Neural progenitor cell (in vitro differentiated cells): ENCODE measurements around the gene UBE3A. TPM values are rescaled to one million over a fixed set of nuclear protein-coding genes. Genes with fewer than 3 reads are reported as not detected.

Source experiments
- DNase-seq: peaks from one replicate; pipeline ENCODE4 v3.0.0-alpha.2; 2016; ENCODE audit warnings: low spot score
- H2AFZ ChIP-seq: fragments of 200-600 bp; sonication (generic); replicated peaks from 2 replicates; pipeline ENCODE4 v1.6.1; 2016; ENCODE audit warnings: antibody characterized with exemption
- H3F3A ChIP-seq: fragments of 200-600 bp; sonication (generic); 2 replicates; pipeline ENCODE4 v1.6.1; 2016; ENCODE audit warnings: antibody characterized with exemption, low read depth
- H3K27ac ChIP-seq: fragments of 200-600 bp; sonication (generic); 2 replicates; pipeline ENCODE4 v1.5.1; 2016; ENCODE audit warnings: mild to moderate bottlenecking
- H3K27me3 ChIP-seq: fragments of 200-600 bp; sonication (generic); 2 replicates; pipeline ENCODE4 v1.6.1; 2016; ENCODE audit warnings: mild to moderate bottlenecking, moderate library complexity
- H3K36me3 ChIP-seq: fragments of 200-600 bp; sonication (generic); 2 replicates; pipeline ENCODE4 v1.5.1; 2016
- H3K4me1 ChIP-seq: fragments of 200-600 bp; sonication (generic); 2 replicates; pipeline ENCODE4 v1.6.1; 2016; ENCODE audit warnings: mixed run types
- H3K4me2 ChIP-seq: fragments of 200-600 bp; sonication (generic); 2 replicates; pipeline ENCODE4 v1.6.1; 2016
- H3K4me3 ChIP-seq: fragments of 200-600 bp; sonication (generic); 2 replicates; pipeline ENCODE4 v1.5.1; 2016
- H3K79me2 ChIP-seq: fragments of 200-600 bp; sonication (generic); 2 replicates; pipeline ENCODE4 v1.6.1; 2016; ENCODE audit warnings: low read depth
- H3K9ac ChIP-seq: fragments of 200-600 bp; sonication (generic); 2 replicates; pipeline ENCODE4 v1.6.1; 2016
- H3K9me3 ChIP-seq: fragments of 200-600 bp; sonication (generic); 2 replicates; pipeline ENCODE4 v1.5.1; 2016; ENCODE audit warnings: low read depth
- H4K20me1 ChIP-seq: fragments of 200-600 bp; sonication (generic); 2 replicates; pipeline ENCODE4 v1.6.1; 2016; ENCODE audit warnings: low read depth
- H3K27ac Mint-ChIP-seq: 3 replicates; pipeline ENCODE4 v1.8.0; 2021; ENCODE audit warnings: mixed read lengths
- H3K27me3 Mint-ChIP-seq: 2 replicates; pipeline ENCODE4 v1.8.0; 2022; ENCODE audit warnings: low read depth, mild to moderate bottlenecking, inconsistent platforms, moderate library complexity, mixed read lengths; ENCODE audit not compliant: insufficient read depth
- H3K36me3 Mint-ChIP-seq: 3 replicates; pipeline ENCODE4 v1.8.0; 2021; ENCODE audit warnings: mixed read lengths
- H3K4me1 Mint-ChIP-seq: 3 replicates; pipeline ENCODE4 v1.8.0; 2021; ENCODE audit warnings: mixed read lengths
- H3K4me3 Mint-ChIP-seq: 3 replicates; pipeline ENCODE4 v1.8.0; 2021; ENCODE audit warnings: mild to moderate bottlenecking, moderate library complexity, mixed read lengths
- H3K9me3 Mint-ChIP-seq: 3 replicates; pipeline ENCODE4 v1.8.0; 2020; ENCODE audit warnings: mixed read lengths
- EZH2 ChIP-seq: fragments of 200-600 bp; sonication (generic); IDR thresholded peaks from 2 replicates; pipeline ENCODE4 v1.6.1; 2017; ENCODE audit warnings: antibody characterized with exemption, mild to moderate bottlenecking, moderate library complexity
- EZH2phosphoT487 ChIP-seq: fragments of 200-600 bp; sonication (generic); IDR thresholded peaks from 2 replicates; pipeline ENCODE4 v1.6.1; 2017; ENCODE audit warnings: antibody characterized with exemption
- total RNA-seq: library from RNA; depleted of rRNA; stranded (reverse); fragments of >200 nt; gene quantifications from 2 replicates; pipeline ENCODE4 v1.2.3, GENCODE V29; 2015; ENCODE audit warnings: low replicate concordance
- TF ChIP-seq, protein P1 (sequence below): fragments of 200-600 bp; sonication (generic); IDR thresholded peaks from 2 replicates; pipeline ENCODE4 v1.5.1; 2017; ENCODE audit warnings: antibody characterized with exemption, mild to moderate bottlenecking

Gene UBE3A
- total RNA-seq, 1 donor from 2014 or later: 117 TPM

DNA sequence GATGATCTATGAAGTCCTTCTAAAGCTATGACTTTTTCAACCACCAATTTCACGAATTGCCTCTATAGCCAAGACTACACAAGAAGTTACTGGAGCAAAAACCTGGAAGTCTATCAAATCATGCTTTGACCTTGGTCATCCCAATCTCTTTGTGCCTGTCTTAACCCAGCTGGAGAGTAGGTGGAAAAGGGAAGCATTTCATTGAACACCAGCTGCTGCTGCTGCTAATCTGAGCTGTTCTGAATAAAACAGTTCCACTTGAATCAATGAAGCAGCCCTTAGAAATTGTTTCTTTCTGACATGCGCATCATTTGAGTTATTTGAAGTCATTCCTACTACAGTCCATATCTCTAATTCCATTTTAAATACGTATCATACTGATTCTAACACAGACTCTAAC is 7.3 kb upstream of the UBE3A start:
- no peak overlapping the region for H3K4me3 ChIP-seq
- H3K4me1 ChIP-seq: no peaks in the 10 kb centered on the region
- no peak overlapping the region for H3K27ac ChIP-seq
- no peak overlapping the region for H3K4me3 Mint-ChIP-seq
- no peak for DNase-seq
- H2AFZ ChIP-seq: no peak overlapping the region
- no peaks in the 10 kb centered on the region for H3K79me2 ChIP-seq
- no peaks in the 10 kb centered on the region for H3K36me3 ChIP-seq
- no peaks in the 10 kb centered on the region for H3K9me3 ChIP-seq
- peaks cover 11% of the 10 kb centered on the region for H3K9me3 Mint-ChIP-seq
- no peaks in the 10 kb centered on the region for H3F3A ChIP-seq
- peaks cover 6% of the 10 kb centered on the region for H3K36me3 Mint-ChIP-seq
- TF ChIP-seq, protein P1, sequence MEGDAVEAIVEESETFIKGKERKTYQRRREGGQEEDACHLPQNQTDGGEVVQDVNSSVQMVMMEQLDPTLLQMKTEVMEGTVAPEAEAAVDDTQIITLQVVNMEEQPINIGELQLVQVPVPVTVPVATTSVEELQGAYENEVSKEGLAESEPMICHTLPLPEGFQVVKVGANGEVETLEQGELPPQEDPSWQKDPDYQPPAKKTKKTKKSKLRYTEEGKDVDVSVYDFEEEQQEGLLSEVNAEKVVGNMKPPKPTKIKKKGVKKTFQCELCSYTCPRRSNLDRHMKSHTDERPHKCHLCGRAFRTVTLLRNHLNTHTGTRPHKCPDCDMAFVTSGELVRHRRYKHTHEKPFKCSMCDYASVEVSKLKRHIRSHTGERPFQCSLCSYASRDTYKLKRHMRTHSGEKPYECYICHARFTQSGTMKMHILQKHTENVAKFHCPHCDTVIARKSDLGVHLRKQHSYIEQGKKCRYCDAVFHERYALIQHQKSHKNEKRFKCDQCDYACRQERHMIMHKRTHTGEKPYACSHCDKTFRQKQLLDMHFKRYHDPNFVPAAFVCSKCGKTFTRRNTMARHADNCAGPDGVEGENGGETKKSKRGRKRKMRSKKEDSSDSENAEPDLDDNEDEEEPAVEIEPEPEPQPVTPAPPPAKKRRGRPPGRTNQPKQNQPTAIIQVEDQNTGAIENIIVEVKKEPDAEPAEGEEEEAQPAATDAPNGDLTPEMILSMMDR: no peak
- TF ChIP-seq EZH2phosphoT487 (no peak), EZH2 (no peak)
- H3K27me3 ChIP-seq: no peaks in the 10 kb centered on the region
- H3K27ac Mint-ChIP-seq: no peak overlapping the region
- H4K20me1 ChIP-seq: no peaks in the 10 kb centered on the region
- no peak overlapping the region for H3K9ac ChIP-seq
- H3K4me1 Mint-ChIP-seq: peaks cover 10% of the 10 kb centered on the region
- H3K4me2 ChIP-seq: no peak overlapping the region
- H3K27me3 Mint-ChIP-seq: no peaks in the 10 kb centered on the region

DNA sequence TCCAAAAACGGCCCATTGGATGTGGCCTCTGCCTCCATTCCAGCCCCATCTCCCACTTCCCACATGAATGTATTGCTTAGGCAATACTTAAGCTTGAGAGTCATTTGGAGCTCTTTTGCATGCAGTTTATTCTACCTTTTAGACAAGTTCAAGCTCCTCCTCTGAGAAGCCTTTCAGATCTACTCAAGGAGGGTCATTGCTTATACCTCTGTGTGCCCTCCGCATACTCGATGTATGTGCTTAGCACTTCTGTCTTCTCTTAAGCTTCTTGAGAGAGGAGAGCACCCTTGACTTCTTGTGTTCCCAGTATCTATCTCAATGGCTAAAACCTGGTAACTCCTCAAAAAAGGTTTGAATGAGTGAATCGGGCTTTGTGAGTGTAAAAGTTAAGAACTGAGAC is 6.6 kb upstream of the UBE3A start:
- H3K27me3 Mint-ChIP-seq: no peaks in the 10 kb centered on the region
- H3K4me3 ChIP-seq: no peak overlapping the region
- H3K4me1 Mint-ChIP-seq: peaks cover 10% of the 10 kb centered on the region
- peaks cover 8% of the 10 kb centered on the region for H3K9me3 Mint-ChIP-seq
- H3K9me3 ChIP-seq: no peaks in the 10 kb centered on the region
- no peaks in the 10 kb centered on the region for H3K4me1 ChIP-seq
- no peaks in the 10 kb centered on the region for H3K79me2 ChIP-seq
- no peaks in the 10 kb centered on the region for H3K27me3 ChIP-seq
- no peak overlapping the region for H3K9ac ChIP-seq
- H3K27ac ChIP-seq: no peak overlapping the region
- H3K4me2 ChIP-seq: no peak overlapping the region
- no peak for DNase-seq
- no peak for TF ChIP-seq EZH2phosphoT487
- TF ChIP-seq, protein P1: no peak
- TF ChIP-seq EZH2: no peak
- H4K20me1 ChIP-seq: no peaks in the 10 kb centered on the region
- H3F3A ChIP-seq: no peaks in the 10 kb centered on the region
- H3K27ac Mint-ChIP-seq: no peak overlapping the region
- H3K36me3 Mint-ChIP-seq: peaks cover 5% of the 10 kb centered on the region
- H3K36me3 ChIP-seq: no peaks in the 10 kb centered on the region
- no peak overlapping the region for H2AFZ ChIP-seq
- no peak overlapping the region for H3K4me3 Mint-ChIP-seq

DNA sequence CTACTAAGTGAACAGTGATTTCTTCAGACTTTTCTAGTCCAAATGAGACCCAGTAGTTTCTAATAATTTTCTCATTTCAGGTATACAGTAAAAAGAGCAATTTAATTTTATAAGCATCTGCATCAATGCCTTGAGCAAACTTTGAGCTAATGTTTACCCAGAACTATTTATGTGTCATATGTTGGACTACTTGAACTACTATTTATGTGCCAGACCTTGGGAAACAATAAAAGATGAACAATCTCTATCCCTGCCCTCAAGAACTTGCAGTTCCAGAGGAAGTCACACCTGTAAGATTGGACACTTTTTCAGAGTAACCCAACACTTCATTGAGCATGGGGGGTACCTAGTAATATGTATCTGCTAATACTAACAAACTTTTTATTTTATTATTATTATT is 2.3 kb upstream of the UBE3A start:
- no peak for DNase-seq
- H3K4me2 ChIP-seq: no peak overlapping the region
- peaks cover 20% of the 10 kb centered on the region for H3K4me1 ChIP-seq
- H3K4me3 ChIP-seq: no peak overlapping the region
- peaks cover 33% of the 10 kb centered on the region for H3K79me2 ChIP-seq
- peaks cover 21% of the 10 kb centered on the region for H4K20me1 ChIP-seq
- H3K9ac ChIP-seq: no peak overlapping the region
- Mint-ChIP-seq H3K36me3 (peaks cover 7% of the 10 kb centered on the region), H3K4me3 (no peak overlapping the region), H3K27me3 (peaks cover 2% of the 10 kb centered on the region), H3K4me1 (peaks cover 18% of the 10 kb centered on the region), H3K9me3 (no peaks in the 10 kb centered on the region), H3K27ac (no peak overlapping the region)
- no peaks in the 10 kb centered on the region for H3K36me3 ChIP-seq
- no peaks in the 10 kb centered on the region for H3K27me3 ChIP-seq
- no peaks in the 10 kb centered on the region for H3K9me3 ChIP-seq
- peaks cover 8% of the 10 kb centered on the region for H3F3A ChIP-seq
- TF ChIP-seq EZH2phosphoT487 (no peak), EZH2 (no peak)
- H3K27ac ChIP-seq: no peak overlapping the region
- no peak overlapping the region for H2AFZ ChIP-seq

DNA sequence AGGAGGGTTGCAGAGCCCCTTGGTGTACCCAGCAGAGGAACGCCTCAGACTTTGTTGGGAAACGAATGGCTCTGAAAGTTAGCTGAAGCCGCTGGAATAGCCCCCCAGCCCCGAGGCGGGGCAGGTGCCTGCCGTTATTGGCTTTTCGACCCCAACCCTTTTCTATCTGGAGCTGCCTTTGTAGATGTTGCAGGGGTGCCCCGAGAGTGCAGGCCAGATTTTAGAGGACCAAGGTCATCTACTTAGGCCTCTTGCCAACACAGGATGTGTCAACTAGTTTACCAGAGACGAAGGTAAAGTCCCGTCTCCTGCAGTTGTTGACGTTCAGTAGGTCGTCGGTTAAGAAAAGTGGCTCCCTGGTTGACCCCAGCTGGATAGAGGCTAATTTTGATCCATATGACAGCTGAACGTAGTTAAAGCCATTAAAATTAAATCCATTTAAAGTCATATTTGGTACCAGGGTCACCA is 579 bp upstream of the UBE3A start:
- Mint-ChIP-seq H3K4me1 (peaks cover 11% of the 10 kb centered on the region), H3K27me3 (peaks cover 2% of the 10 kb centered on the region), H3K9me3 (peaks cover 12% of the 10 kb centered on the region), H3K27ac (peak overlapping the region; percentile 91), H3K36me3 (peaks cover 21% of the 10 kb centered on the region), H3K4me3 (peak overlapping the region; percentile 88)
- peaks cover 50% of the 10 kb centered on the region for H3K79me2 ChIP-seq
- peaks cover 23% of the 10 kb centered on the region for H3K4me1 ChIP-seq
- peaks cover 8% of the 10 kb centered on the region for H3F3A ChIP-seq
- H3K27me3 ChIP-seq: no peaks in the 10 kb centered on the region
- H3K27ac ChIP-seq: peak overlapping the region; percentile 88
- peak overlapping the region; percentile 96 for H3K4me2 ChIP-seq
- H4K20me1 ChIP-seq: peaks cover 38% of the 10 kb centered on the region
- H3K36me3 ChIP-seq: no peaks in the 10 kb centered on the region
- H2AFZ ChIP-seq: peak overlapping the region; percentile 100
- no peak for DNase-seq
- H3K9ac ChIP-seq: peak overlapping the region; percentile 84
- H3K9me3 ChIP-seq: no peaks in the 10 kb centered on the region
- no peak for TF ChIP-seq EZH2
- no peak for TF ChIP-seq EZH2phosphoT487
- TF ChIP-seq, protein P1: no peak
- H3K4me3 ChIP-seq: peak overlapping the region; percentile 89
